Pons (tissue), 1 donor: ENCODE measurements around the gene ATP10A.
"Not testable (repeated sequence)": the region's sequence is repeated elsewhere in the genome, so short reads cannot be mapped to it uniquely, and the experiment has no call there.

Source experiments
- DNase-seq: peaks from one replicate; pipeline ENCODE4 v3.0.0-alpha.2; 2016; ENCODE audit warnings: low spot score

The ATP10A gene

GRCh38 chr15:25641762-25642161 is 221.4 kb downstream of the ATP10A start:
- no peak for DNase-seq

GRCh38 chr15:25641361-25641760 is 221.8 kb downstream of the ATP10A start:
- no peak for DNase-seq

GRCh38 chr15:25640959-25641358 is 222.2 kb downstream of the ATP10A start:
- not testable (repeated sequence) for DNase-seq

GRCh38 chr15:25640381-25640780 is 222.7 kb downstream of the ATP10A start:
- DNase-seq = no peak

GRCh38 chr15:25636486-25636885 is 226.6 kb downstream of the ATP10A start:
- not testable (repeated sequence) for DNase-seq

GRCh38 chr15:25635191-25635590 is 227.9 kb downstream of the ATP10A start:
- no peak for DNase-seq

GRCh38 chr15:25633862-25634261 is 229.3 kb downstream of the ATP10A start:
- DNase-seq = no peak

- DNase-seq = no peak
Measured at GRCh38 chr15:25631971-25632370, 231.2 kb downstream of the ATP10A start.
